ENCODE results near the gene DENND4C.
"Not testable (repeated sequence)": the region's sequence is repeated elsewhere in the genome, so short reads cannot be mapped to it uniquely, and the experiment has no call there.

DENND4C gene

DNA sequence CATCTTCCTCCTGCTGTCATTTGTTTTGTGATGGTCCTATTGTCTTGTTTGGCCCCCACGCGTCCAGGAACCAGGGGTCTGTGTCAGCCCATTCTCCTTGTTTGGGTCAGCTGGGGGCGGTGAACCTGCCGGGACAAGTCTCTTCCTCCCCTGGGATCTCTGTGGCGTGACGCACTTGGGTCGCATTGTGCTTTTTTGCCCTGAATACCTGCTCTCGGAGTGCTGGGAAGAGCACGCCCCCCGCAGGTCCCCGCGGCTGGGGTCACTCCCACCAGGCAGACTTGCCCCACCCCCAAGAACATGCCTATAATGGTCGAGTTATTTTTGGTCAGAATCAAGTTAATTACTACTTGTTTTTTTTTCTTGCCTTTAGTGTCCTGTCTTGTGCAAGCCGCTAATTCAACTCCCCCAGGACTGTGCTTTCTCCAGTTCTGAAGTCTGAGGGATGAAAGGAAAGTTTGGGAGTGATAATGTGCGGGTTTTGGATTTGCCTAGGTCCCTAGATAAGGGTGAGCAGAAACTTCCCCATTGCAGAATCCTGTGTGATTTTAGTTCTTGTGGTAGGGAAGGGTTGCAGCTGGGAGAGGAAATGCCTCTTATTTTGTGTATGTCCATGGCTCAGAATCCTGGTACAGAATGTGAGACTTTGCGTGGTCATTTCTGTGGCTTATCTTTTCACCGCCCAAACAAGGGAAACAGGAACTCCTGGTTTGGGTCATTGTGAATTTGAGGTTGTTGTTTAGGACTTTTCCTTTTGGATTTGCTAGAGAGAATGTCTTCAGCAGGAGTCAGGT lies 179.1 kb downstream of the DENND4C start:
- peak overlapping the region; percentile 77 for H3K4me3 ChIP-seq (ENCODE audit: low read depth, low read length)
- no peak for DNase-seq (ENCODE audit: low read depth)
- TF ChIP-seq, protein P1, sequence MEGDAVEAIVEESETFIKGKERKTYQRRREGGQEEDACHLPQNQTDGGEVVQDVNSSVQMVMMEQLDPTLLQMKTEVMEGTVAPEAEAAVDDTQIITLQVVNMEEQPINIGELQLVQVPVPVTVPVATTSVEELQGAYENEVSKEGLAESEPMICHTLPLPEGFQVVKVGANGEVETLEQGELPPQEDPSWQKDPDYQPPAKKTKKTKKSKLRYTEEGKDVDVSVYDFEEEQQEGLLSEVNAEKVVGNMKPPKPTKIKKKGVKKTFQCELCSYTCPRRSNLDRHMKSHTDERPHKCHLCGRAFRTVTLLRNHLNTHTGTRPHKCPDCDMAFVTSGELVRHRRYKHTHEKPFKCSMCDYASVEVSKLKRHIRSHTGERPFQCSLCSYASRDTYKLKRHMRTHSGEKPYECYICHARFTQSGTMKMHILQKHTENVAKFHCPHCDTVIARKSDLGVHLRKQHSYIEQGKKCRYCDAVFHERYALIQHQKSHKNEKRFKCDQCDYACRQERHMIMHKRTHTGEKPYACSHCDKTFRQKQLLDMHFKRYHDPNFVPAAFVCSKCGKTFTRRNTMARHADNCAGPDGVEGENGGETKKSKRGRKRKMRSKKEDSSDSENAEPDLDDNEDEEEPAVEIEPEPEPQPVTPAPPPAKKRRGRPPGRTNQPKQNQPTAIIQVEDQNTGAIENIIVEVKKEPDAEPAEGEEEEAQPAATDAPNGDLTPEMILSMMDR (conservative IDR thresholded peaks at IDR 0.05; ENCODE audit: low read depth, low read length): no peak

DNA sequence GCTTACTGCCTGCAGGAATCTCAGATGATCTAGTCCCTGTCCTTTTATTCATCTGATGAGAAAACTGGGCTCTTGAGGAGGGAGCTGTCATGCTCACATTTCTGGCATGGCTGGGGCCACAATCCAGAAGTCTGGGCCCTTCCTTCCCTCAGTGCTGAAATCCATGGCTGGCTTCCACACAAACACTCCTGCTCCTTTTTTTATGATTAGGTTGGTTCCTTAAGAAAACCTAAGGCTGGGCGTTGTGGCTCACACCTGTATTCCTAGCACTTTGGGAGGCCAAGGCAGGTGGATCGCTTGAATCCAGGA lies 179.7 kb downstream of the DENND4C start:
- no peak for DNase-seq (ENCODE audit: low read depth)
- H3K4me3 ChIP-seq (ENCODE audit: low read depth, low read length): no peak overlapping the region
- TF ChIP-seq, protein P1 (conservative IDR thresholded peaks at IDR 0.05; ENCODE audit: low read depth, low read length): no peak

DNA sequence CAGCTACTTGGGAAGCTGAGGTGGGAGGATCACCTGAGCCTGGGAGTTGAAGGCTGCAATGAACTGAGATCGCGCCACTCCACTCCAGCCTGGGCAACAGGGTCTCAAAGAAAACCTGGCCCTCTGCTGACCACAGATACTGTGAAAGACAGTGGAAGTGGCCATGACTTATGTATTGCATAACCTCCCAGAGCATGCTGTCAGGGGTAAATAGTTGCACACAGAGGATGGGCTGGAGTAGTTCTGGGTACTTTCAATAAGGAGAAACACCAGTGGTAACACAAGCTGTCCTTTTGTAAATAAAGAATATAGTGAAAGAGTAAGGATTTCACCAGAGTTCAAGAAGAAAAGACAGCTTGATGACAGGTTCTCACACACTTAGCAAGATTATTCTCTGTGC lies 180.1 kb downstream of the DENND4C start:
- no peak for DNase-seq (ENCODE audit: low read depth)
- no peak overlapping the region for H3K4me3 ChIP-seq (ENCODE audit: low read depth, low read length)
- TF ChIP-seq, protein P1 (conservative IDR thresholded peaks at IDR 0.05; ENCODE audit: low read depth, low read length): no peak

DNA sequence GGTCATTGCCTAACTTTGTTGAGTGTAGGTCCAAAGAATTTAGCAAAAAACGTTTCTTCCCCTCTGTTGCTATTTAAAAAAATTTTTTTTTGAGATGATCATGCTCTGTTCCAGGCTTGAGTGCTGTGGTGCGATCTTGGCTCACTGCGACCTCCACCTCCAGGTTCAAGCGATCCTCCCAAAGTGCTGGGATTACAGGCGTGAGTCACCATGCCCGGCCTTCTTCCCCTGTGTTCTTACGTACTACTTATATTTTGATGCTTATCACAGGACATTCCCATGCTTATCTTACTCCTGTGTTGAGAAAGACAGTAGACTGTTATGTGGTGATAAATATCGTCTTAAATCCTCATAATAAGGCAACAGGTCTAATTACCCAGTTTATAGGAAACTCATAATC lies 180.8 kb downstream of the DENND4C start:
- peak; percentile 84 for DNase-seq (ENCODE audit: low read depth)
- TF ChIP-seq, protein P1 (conservative IDR thresholded peaks at IDR 0.05; ENCODE audit: low read depth, low read length): no peak

DNA sequence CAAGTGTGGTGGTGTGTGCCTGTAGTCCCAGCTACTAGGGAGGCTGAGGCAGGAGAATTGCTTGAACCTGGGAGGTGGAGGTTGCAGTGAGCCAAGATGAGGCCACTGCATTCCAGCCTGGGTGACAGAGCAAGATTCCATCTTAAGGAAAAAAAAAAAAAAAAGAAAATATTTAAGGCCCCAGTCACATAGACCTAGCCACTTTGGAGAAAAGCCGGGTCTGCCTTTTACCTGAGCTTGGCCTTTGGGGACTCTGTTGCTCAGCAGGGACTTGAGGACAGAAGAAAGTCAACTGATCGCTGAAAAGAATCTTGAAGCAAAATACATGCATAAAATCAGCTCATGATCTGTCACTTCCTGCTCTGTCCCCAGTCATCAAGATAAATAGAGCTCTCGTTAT lies 183.0 kb downstream of the DENND4C start:
- not testable (repeated sequence) for H3K4me3 ChIP-seq (ENCODE audit: low read depth, low read length); DNase-seq (ENCODE audit: low read depth)

More for the DNA sequence above, 180.8 kb downstream of the DENND4C start:
- no peak overlapping the region for H3K4me3 ChIP-seq (ENCODE audit: low read depth, low read length)

DNA sequence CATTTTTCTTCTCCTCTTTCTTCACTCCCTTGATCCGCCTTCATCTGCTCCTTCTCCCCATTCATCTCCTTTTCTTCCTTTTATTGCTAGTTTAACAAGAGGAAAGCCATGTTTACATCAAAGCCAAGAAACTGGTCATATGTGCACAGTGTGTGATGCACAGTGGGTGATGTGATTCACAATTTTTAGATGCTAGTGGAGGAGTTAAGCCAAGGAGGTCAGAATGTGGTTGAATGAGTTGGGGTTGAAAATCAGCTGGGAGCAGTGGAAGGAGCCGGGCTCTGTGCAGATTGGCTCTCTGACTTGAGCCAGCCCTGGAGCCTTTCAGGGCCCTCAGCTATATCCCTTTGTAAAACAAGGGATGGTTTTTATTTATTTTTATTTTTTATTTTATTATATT lies 185.7 kb downstream of the DENND4C start:
- no peak overlapping the region for H3K4me3 ChIP-seq (ENCODE audit: low read depth, low read length)
- peak; percentile 96 for DNase-seq (ENCODE audit: low read depth)
- TF ChIP-seq, protein P1 (conservative IDR thresholded peaks at IDR 0.05; ENCODE audit: low read depth, low read length): no peak

DNA sequence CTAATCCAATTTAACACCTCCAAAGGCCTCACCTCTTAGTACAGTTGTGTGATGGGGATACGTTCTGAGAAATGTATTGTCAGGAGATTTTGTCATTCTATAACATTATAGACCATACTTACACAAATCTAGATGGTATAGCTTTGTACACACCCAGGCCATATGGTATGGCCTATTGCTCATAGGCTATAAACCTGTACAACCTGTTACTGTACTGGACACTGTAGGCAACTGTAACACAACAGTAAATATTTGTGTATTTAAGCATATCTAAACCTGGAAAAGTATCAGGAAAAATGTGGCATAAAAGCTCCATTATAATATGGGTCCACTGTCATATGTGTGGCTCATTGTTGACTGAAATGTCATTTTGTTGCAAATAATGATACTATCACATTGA lies 190.4 kb downstream of the DENND4C start:
- no peak overlapping the region for H3K4me3 ChIP-seq (ENCODE audit: low read depth, low read length)
- DNase-seq (ENCODE audit: low read depth): no peak
- TF ChIP-seq, protein P1 (conservative IDR thresholded peaks at IDR 0.05; ENCODE audit: low read depth, low read length): no peak

All from choroid plexus epithelial cell (primary cell).